Measurements from ENCODE around the gene CBFA2T3. TPM values are rescaled to one million over a fixed set of nuclear protein-coding genes. Genes with fewer than 3 reads are reported as not detected.

Gene CBFA2T3
- total RNA-seq, 1 experiment from 2014 or later = 2.9 TPM

DNA sequence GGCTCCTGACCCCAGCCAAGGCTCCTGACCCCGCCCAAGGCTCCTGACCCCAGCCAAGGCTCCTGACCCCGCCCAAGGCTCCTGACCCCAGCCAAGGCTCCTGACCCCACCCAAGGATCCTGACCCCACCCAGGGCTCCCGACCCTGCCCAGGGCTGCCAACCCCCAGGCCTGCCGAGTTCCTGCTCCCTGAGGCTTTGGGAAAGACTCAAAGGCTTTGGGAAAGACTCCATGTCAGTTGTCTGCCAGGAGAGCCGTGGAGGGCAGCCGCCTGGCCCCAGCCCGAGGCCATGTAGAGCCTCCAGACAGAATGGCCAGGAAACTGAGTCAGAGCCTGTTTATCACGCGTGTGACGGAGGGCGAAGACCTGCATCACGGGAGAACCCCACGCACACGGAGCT is 21.1 kb downstream of the CBFA2T3 start:
- H3K14ac ChIP-seq (ENCODE audit: insufficient read depth, low read length) = no peak overlapping the region
- Mint-ChIP-seq H3K27ac (no peak overlapping the region), H3K4me1 (peaks cover 3 to 8% of the 10 kb centered on the region in 2 experiments), H3K4me3 (no peak overlapping the region), H3K27me3 (ENCODE audit: low read depth) (peaks cover 10% of the 10 kb centered on the region), H3K36me3 (ENCODE audit: insufficient read depth in 1 of 3, low read depth in 3 of 3) (no peaks in the 10 kb centered on the region), H3K9me3 (no peaks in the 10 kb centered on the region; a peak in 1 of 5 replicates)
- H3K4me1 ChIP-seq (ENCODE audit: insufficient read depth, low read length) = no peaks in the 10 kb centered on the region; the same call in 1 of the 2 replicates
- no peak overlapping the region for H2BK5ac ChIP-seq (ENCODE audit: insufficient read length, low read length)
- no peaks in the 10 kb centered on the region for H3K23me2 ChIP-seq (ENCODE audit: insufficient read length, low read depth, low read length, poor library complexity, severe bottlenecking)
- no peak overlapping the region for H3K9ac ChIP-seq (ENCODE audit: extremely low read depth, insufficient read length, low read length)
- H2AFZ ChIP-seq (ENCODE audit: low read length) = no peak overlapping the region
- DNase-seq = no peak
- H3K27me3 ChIP-seq (ENCODE audit: insufficient read depth, low read length) = no peaks in the 10 kb centered on the region
- no peak overlapping the region for H4K91ac ChIP-seq (ENCODE audit: insufficient read length, low read depth, low read length)
- no peak overlapping the region for H2BK120ac ChIP-seq (ENCODE audit: low read depth, low read length, poor library complexity, severe bottlenecking)
- TF ChIP-seq, protein P1, sequence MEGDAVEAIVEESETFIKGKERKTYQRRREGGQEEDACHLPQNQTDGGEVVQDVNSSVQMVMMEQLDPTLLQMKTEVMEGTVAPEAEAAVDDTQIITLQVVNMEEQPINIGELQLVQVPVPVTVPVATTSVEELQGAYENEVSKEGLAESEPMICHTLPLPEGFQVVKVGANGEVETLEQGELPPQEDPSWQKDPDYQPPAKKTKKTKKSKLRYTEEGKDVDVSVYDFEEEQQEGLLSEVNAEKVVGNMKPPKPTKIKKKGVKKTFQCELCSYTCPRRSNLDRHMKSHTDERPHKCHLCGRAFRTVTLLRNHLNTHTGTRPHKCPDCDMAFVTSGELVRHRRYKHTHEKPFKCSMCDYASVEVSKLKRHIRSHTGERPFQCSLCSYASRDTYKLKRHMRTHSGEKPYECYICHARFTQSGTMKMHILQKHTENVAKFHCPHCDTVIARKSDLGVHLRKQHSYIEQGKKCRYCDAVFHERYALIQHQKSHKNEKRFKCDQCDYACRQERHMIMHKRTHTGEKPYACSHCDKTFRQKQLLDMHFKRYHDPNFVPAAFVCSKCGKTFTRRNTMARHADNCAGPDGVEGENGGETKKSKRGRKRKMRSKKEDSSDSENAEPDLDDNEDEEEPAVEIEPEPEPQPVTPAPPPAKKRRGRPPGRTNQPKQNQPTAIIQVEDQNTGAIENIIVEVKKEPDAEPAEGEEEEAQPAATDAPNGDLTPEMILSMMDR (conservative IDR thresholded peaks at IDR 0.05) = no peak
- no peaks in the 10 kb centered on the region for H3K79me2 ChIP-seq (ENCODE audit: insufficient read depth, low read length)
- no peak overlapping the region for H3K56ac ChIP-seq (ENCODE audit: insufficient read length, low read depth, low read length)
- no peaks in the 10 kb centered on the region for H3K9me3 ChIP-seq (ENCODE audit: control insufficient read depth, low read depth, low read length)
- H3K27ac ChIP-seq (ENCODE audit: insufficient read length, low read depth, low read length) = no peak overlapping the region
- no peak overlapping the region for H4K5ac ChIP-seq (ENCODE audit: insufficient read length, low read depth, low read length)
- H2BK15ac ChIP-seq (ENCODE audit: low read depth, low read length) = 0 out of 2 replicates have a peak overlapping the region, but pooled peaks have one; percentile 49
- no peak overlapping the region for H2BK12ac ChIP-seq (ENCODE audit: insufficient read length, low read depth, low read length)
- no peak overlapping the region for H2BK20ac ChIP-seq (ENCODE audit: low read depth, low read length, poor library complexity, severe bottlenecking)
- no peaks in the 10 kb centered on the region for H4K20me1 ChIP-seq (ENCODE audit: control insufficient read depth, insufficient read depth, insufficient read length)
- no peaks in the 10 kb centered on the region for H3K79me1 ChIP-seq (ENCODE audit: insufficient read depth, low read depth, low read length, poor library complexity, severe bottlenecking)
- H3K18ac ChIP-seq (ENCODE audit: insufficient read length, low read depth, low read length) = no peak overlapping the region
- H3K4ac ChIP-seq (ENCODE audit: low read depth, low read length) = no peak overlapping the region
- H2AK5ac ChIP-seq (ENCODE audit: insufficient read length, low read length) = no peak overlapping the region
- H4K8ac ChIP-seq (replicated peaks; ENCODE audit: insufficient read length, low read depth, low read length) = no peak overlapping the region
- no CpG with 5 or more reads among the region's 14 CpGs for WGBS (ENCODE audit: extremely low coverage, insufficient read length, low lambda C conversion rate)
- no peak overlapping the region for H3K4me2 ChIP-seq (ENCODE audit: insufficient read depth, insufficient read length, low read length)
- no peak overlapping the region for H3K23ac ChIP-seq (ENCODE audit: insufficient read length, low read depth, low read length)
- no peak overlapping the region for H3T11ph ChIP-seq (ENCODE audit: low read length)

Measured in H9 (cell line).